Loucy (cell line): ENCODE results near the gene SLC6A1.

Source experiments
- H2AFZ ChIP-seq: fragments of 200-600 bp; sonication (generic); 2 replicates; pipeline ENCODE4 v1.6.0; 2016; ENCODE audit warnings: antibody characterized with exemption, mild to moderate bottlenecking, low read length, moderate library complexity
- H3F3A ChIP-seq: fragments of 200-600 bp; 2 replicates; pipeline ENCODE4 v1.6.0; 2016; ENCODE audit warnings: antibody characterized with exemption, low read depth, mild to moderate bottlenecking
- H3K27me3 ChIP-seq: fragments of 200-600 bp; sonication (generic); 2 replicates; pipeline ENCODE4 v1.6.1; 2014; ENCODE audit warnings: low read length, mild to moderate bottlenecking; ENCODE audit not compliant: insufficient read depth, poor library complexity, severe bottlenecking
- H3K36me3 ChIP-seq: fragments of 200-600 bp; sonication (generic); 2 replicates; pipeline ENCODE4 v1.6.1; 2016; ENCODE audit warnings: low read length; ENCODE audit not compliant: insufficient read depth
- H3K4me1 ChIP-seq: fragments of 200-600 bp; sonication (generic); 2 replicates; pipeline ENCODE4 v1.5.1; 2014; ENCODE audit warnings: low read length, mild to moderate bottlenecking; ENCODE audit not compliant: insufficient read depth, poor library complexity, severe bottlenecking
- H3K4me2 ChIP-seq: fragments of 200-600 bp; sonication (generic); 2 replicates; pipeline ENCODE4 v1.6.0; 2014; ENCODE audit warnings: antibody characterized with exemption, low read length, low read depth, mild to moderate bottlenecking; ENCODE audit not compliant: poor library complexity, severe bottlenecking
- H3K4me3 ChIP-seq: fragments of 200-600 bp; sonication (generic); 2 replicates; pipeline ENCODE4 v1.5.1; 2014; ENCODE audit warnings: low read length, mild to moderate bottlenecking, mixed read lengths; ENCODE audit not compliant: poor library complexity, severe bottlenecking
- H3K79me2 ChIP-seq: fragments of 200-600 bp; sonication (generic); 2 replicates; pipeline ENCODE4 v1.6.1; 2014; ENCODE audit warnings: low read length; ENCODE audit not compliant: insufficient read depth
- H3K9ac ChIP-seq: fragments of 200-600 bp; sonication (generic); 2 replicates; pipeline ENCODE4 v1.6.0; 2014; ENCODE audit warnings: mild to moderate bottlenecking, low read depth, low read length, moderate library complexity; ENCODE audit not compliant: poor library complexity, severe bottlenecking
- H3K9me2 ChIP-seq: fragments of 200-600 bp; sonication (generic); replicated peaks from 2 replicates; pipeline ENCODE4 v1.6.1; 2016; ENCODE audit warnings: low read depth, low read length, mixed read lengths
- H3K9me3 ChIP-seq: fragments of 200-600 bp; sonication (generic); 2 replicates; pipeline ENCODE4 v1.6.1; 2014; ENCODE audit warnings: mild to moderate bottlenecking, antibody characterized with exemption, low read length, low read depth; ENCODE audit not compliant: insufficient read depth
- H4K20me1 ChIP-seq: fragments of 200-600 bp; sonication (generic); 2 replicates; pipeline ENCODE4 v1.6.0; 2014; ENCODE audit warnings: antibody characterized with exemption, low read length, mild to moderate bottlenecking; ENCODE audit not compliant: insufficient read depth, poor library complexity, severe bottlenecking
- EZH2phosphoT487 ChIP-seq: fragments of 200-600 bp; IDR thresholded peaks from 2 replicates; pipeline ENCODE4 v1.6.1; 2018; ENCODE audit warnings: antibody characterized with exemption, mild to moderate bottlenecking, moderate library complexity, borderline replicate concordance
- TF ChIP-seq, protein P1 (sequence below): fragments of 200-600 bp; sonication (generic); conservative IDR thresholded peaks from 2 replicates; pipeline ENCODE4 v1.5.1; 2014; ENCODE audit warnings: mild to moderate bottlenecking, antibody characterized with exemption, low read length

Gene SLC6A1

DNA sequence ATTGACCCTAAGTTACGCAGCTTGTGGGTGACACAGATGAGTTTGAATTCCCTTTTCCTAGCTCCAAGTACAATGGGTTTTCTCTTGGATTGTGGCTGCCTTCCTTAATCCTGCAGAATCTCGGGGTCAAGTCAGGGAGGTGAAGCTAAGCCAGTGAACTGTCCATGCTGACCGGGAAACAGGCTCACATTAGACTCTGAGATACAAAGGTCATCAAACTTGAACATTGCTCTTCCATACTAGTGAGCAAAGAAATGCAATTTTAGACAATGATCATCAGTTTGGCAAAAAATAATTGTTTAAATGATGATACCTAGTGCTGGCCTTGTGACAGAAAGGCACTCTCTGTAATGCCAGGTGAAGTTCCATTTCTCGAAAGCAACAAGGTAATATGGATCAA, 31.6 kb downstream of the SLC6A1 start:
- Histone ChIP-seq H3F3A (no peaks in the 10 kb centered on the region), H3K4me2 (no peak overlapping the region), H3K36me3 (no peaks in the 10 kb centered on the region), H3K4me1 (no peaks in the 10 kb centered on the region), H4K20me1 (no peaks in the 10 kb centered on the region), H3K9me2 (no peaks in the 10 kb centered on the region), H3K9me3 (no peaks in the 10 kb centered on the region), H2AFZ (no peak overlapping the region), H3K27me3 (no peaks in the 10 kb centered on the region), H3K4me3 (no peak overlapping the region), H3K79me2 (no peaks in the 10 kb centered on the region), H3K9ac (no peak overlapping the region)
- no peak for TF ChIP-seq EZH2phosphoT487
- TF ChIP-seq, protein P1, sequence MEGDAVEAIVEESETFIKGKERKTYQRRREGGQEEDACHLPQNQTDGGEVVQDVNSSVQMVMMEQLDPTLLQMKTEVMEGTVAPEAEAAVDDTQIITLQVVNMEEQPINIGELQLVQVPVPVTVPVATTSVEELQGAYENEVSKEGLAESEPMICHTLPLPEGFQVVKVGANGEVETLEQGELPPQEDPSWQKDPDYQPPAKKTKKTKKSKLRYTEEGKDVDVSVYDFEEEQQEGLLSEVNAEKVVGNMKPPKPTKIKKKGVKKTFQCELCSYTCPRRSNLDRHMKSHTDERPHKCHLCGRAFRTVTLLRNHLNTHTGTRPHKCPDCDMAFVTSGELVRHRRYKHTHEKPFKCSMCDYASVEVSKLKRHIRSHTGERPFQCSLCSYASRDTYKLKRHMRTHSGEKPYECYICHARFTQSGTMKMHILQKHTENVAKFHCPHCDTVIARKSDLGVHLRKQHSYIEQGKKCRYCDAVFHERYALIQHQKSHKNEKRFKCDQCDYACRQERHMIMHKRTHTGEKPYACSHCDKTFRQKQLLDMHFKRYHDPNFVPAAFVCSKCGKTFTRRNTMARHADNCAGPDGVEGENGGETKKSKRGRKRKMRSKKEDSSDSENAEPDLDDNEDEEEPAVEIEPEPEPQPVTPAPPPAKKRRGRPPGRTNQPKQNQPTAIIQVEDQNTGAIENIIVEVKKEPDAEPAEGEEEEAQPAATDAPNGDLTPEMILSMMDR: no peak

DNA sequence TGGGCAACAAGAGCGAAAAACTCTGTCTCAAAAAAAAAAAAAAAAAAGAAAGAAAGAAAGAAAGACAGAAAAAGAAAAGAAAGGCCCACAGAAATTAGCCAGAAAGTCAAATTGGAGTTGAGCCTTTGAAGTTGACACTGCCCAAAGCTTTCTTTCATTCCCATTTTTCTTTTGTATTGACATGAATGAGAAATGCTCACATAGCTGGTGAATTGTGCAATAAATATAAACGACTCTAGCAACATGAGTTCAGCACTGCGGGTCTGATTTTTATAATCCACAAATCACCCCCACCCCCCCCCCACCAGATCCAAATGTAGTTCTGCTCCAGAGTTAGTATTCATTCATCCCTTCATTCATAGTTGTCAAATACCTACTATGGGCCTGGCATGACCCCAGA, 37.4 kb downstream of the SLC6A1 start:
- Histone ChIP-seq H3K4me1 (no peaks in the 10 kb centered on the region), H3F3A (no peaks in the 10 kb centered on the region), H3K9ac (no peak overlapping the region), H3K4me2 (no peak overlapping the region), H3K9me3 (no peaks in the 10 kb centered on the region), H3K4me3 (no peak overlapping the region), H3K36me3 (no peaks in the 10 kb centered on the region), H3K27me3 (no peaks in the 10 kb centered on the region), H2AFZ (no peak overlapping the region), H4K20me1 (no peaks in the 10 kb centered on the region), H3K79me2 (no peaks in the 10 kb centered on the region), H3K9me2 (no peaks in the 10 kb centered on the region)
- no peak for TF ChIP-seq EZH2phosphoT487
- TF ChIP-seq, protein P1: no peak

DNA sequence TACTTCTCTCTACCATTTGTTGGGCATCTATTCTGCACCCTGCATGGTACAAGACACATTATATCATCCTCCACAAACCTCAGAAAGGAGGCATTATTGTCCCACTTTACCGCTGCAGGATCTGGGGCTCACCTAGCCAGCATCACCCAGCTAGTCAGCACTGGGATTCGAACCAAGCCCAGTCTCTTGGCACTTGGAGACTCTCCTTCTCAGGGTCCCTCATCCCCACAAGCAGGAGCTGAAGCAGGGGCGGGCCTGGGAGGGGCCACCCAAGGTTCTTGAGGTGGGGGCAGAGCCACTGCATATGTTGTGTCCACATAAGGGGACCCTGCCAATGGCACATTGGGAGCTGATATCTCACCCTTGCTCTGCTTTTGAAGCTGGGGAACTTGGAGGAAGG, 41.3 kb downstream of the SLC6A1 start:
- H3F3A ChIP-seq: no peaks in the 10 kb centered on the region
- H3K9me3 ChIP-seq: no peaks in the 10 kb centered on the region
- H3K36me3 ChIP-seq: no peaks in the 10 kb centered on the region
- no peaks in the 10 kb centered on the region for H3K9me2 ChIP-seq
- no peaks in the 10 kb centered on the region for H3K4me1 ChIP-seq
- no peaks in the 10 kb centered on the region for H4K20me1 ChIP-seq
- no peak overlapping the region for H3K4me3 ChIP-seq
- H3K4me2 ChIP-seq: no peak overlapping the region
- H3K9ac ChIP-seq: no peak overlapping the region
- TF ChIP-seq, protein P1: no peak
- TF ChIP-seq EZH2phosphoT487: no peak
- no peaks in the 10 kb centered on the region for H3K79me2 ChIP-seq
- no peaks in the 10 kb centered on the region for H3K27me3 ChIP-seq
- no peak overlapping the region for H2AFZ ChIP-seq
